Measurements from ENCODE around the gene WRAP73. TPM values are rescaled to one million over a fixed set of nuclear protein-coding genes. Genes with fewer than 3 reads are reported as not detected.

The WRAP73 gene
- polyA plus RNA-seq, 4 donors, result 16.2 to 36.9 (median 29.3) TPM

DNA sequence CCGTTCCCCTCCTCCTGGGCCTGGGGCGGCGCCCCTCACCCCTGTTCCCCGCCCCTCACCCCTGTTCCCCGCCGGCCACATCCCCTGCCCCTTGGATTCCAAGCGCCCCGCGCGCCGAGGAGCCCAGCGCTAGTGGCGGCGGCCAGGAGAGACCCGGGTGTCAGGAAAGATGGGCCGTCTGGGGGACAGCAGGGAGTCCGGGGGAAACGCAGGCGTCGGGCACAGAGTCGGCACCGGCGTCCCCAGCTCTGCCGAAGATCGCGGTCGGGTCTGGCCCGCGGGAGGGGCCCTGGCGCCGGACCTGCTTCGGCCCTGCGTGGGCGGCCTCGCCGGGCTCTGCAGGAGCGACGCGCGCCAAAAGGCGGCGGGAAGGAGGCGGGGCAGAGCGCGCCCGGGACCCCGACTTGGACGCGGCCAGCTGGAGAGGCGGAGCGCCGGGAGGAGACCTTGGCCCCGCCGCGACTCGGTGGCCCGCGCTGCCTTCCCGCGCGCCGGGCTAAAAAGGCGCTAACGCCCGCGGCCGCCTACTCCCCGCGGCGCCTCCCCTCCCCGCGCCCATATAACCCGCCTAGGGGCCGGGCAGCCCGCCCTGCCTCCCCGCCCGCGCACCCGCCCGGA, 2.1 kb upstream of the WRAP73 start, which contains the start of gene TP73:
TP73 (plus strand) TSS at position 587 of the 618 bp plus-strand sequence. CDS start 29,850 bp downstream, outside the sequence.
- no peaks in the 10 kb centered on the region for H3K9me3 ChIP-seq (ENCODE audit: control insufficient read depth in 2 of 2, insufficient read depth in 1 of 2, low read depth in 1 of 2, low read length in 1 of 2)
- H3K27me3 ChIP-seq (ENCODE audit: control insufficient read depth in 3 of 3, insufficient read depth in 3 of 3, low read length in 3 of 3), result peaks cover 15 to 58% (median 25%) of the 10 kb centered on the region in 3 donors
- FAIRE-seq, result no peak
- peaks cover 0 to 4% (median 0%) of the 10 kb centered on the region in 3 donors for H3K36me3 ChIP-seq (ENCODE audit: control insufficient read depth in 3 of 3, insufficient read depth in 2 of 3, low read depth in 1 of 3, low read length in 3 of 3)
- DNase-seq, result peak in 1 of 2 donors; percentile 36
- peak within 1 kb of the TSS in 1 of 3 donors; percentile 47 for H3K4me3 ChIP-seq (ENCODE audit: low read depth in 1 of 3, low read length in 3 of 3)
- H3K27ac ChIP-seq (ENCODE audit: low read depth in 1 of 3, low read length in 2 of 3), result no peak within 1 kb of the TSS
- peaks cover 0 to 16% (median 3%) of the 10 kb centered on the region in 3 donors for H3K4me1 ChIP-seq (ENCODE audit: control insufficient read depth in 3 of 3, insufficient read depth in 2 of 3, low read depth in 1 of 3, low read length in 2 of 3)
- WGBS, 3 donors, result 1 to 2% (median 1%) methylated on average over 28 to 80 of the region's 80 CpGs

DNA sequence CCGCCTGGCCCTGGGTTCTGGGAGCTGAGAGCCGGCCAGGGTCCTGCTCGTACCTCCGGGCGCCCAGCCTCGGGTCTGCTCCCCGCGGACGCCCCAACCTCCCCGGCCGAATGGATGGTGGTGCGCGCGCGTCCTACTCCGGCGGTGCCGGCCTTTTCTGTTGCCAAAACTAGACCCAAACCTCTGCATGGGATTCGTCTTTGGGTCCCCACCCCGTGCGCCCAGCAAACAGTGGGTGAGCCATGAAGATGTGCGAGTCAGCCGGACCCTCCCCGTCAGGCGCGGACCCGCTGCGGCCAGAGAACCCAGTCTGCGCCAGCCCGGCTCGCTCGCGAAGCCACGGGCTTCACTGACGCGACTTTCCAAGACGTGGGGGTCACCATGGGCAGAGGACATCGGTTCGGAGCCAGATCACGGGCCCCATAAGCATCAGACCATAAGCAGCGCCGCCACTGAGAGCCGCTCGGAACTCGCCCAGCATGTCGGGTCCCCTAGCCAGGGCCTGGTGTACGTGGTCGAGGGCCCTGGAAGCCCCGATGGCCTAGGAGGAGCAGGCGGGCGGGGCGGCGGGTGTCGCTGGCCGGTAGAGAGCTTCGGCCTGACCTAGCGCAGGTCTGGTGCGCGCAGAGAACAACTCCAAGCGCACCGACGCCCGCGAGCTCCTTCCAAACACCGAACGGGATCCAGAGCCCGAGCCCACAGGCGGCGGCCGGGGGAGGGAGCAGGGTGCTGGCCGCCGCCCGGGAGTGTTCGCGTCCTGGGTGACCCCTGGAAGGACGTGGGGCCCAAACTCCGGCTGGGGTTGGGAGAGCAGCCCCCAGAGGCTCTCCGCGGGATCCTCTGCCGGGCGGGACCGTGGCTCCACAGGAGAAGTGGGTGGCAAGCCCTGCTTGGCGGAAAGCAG, 1.4 kb upstream of the WRAP73 start:
- Histone ChIP-seq H3K36me3 (ENCODE audit: control insufficient read depth in 3 of 3, insufficient read depth in 2 of 3, low read depth in 1 of 3, low read length in 3 of 3) (peaks cover 0 to 9% (median 2%) of the 10 kb centered on the region in 3 donors), H3K4me3 (ENCODE audit: low read depth in 1 of 3, low read length in 3 of 3) (peak overlapping the region in 1 of 3 donors; percentile 7), H3K27ac (ENCODE audit: low read depth in 1 of 3, low read length in 2 of 3) (no peak overlapping the region), H3K4me1 (ENCODE audit: control insufficient read depth in 3 of 3, insufficient read depth in 2 of 3, low read depth in 1 of 3, low read length in 2 of 3) (peaks cover 0 to 16% (median 3%) of the 10 kb centered on the region in 3 donors), H3K27me3 (ENCODE audit: control insufficient read depth in 3 of 3, insufficient read depth in 3 of 3, low read length in 3 of 3) (peaks cover 15 to 50% (median 25%) of the 10 kb centered on the region in 3 donors), H3K9me3 (ENCODE audit: control insufficient read depth in 2 of 2, insufficient read depth in 1 of 2, low read depth in 1 of 2, low read length in 1 of 2) (no peaks in the 10 kb centered on the region)
- WGBS, 3 donors, result 6 to 12% (median 12%) methylated on average over 70 to 83 of the region's 83 CpGs
- no peak for FAIRE-seq
- DNase-seq, result peak in 1 of 2 donors; percentile 51

DNA sequence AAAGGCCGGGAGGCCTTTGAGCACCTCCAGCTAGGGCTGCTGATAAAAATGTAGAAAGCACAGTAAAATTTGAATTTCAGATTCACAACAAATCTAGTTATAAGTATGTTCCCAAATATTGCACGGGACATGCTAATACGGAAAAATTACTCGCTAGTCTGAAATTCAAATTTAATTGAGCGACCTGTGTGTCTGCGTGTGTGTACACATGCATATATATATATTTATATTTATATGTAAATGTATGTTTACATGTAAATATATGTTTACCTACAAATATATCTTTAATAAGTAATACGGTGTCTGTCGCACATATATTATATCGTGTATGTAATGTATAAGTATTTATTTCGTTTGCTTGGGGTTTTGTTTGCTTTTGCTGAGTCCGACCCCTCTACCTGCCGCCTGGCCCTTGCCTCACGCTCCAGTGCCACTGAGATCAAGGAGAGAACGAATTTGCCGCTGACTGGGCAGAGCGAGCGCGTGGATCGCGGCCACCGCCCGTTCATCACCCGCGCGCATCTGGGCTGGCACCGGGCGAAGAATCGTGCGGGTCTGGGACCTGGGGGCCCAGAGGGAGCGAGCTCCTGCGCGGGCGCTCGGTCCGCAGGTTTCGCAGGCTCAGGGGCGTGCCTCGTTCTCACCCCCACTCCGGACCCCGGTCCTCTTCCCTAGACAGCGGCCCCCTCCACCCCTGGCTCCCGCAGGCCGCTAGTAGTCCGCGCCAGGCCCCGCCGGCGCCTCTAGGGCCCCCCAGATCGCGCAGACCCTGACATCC, 534 bp upstream of the WRAP73 start:
- DNase-seq, result no peak
- Histone ChIP-seq H3K9me3 (ENCODE audit: control insufficient read depth in 2 of 2, insufficient read depth in 1 of 2, low read depth in 1 of 2, low read length in 1 of 2) (no peaks in the 10 kb centered on the region), H3K4me1 (ENCODE audit: control insufficient read depth in 3 of 3, insufficient read depth in 2 of 3, low read depth in 1 of 3, low read length in 2 of 3) (peaks cover 0 to 16% (median 3%) of the 10 kb centered on the region in 3 donors), H3K36me3 (ENCODE audit: control insufficient read depth in 3 of 3, insufficient read depth in 2 of 3, low read depth in 1 of 3, low read length in 3 of 3) (peaks cover 0 to 14% (median 2%) of the 10 kb centered on the region in 3 donors), H3K27me3 (ENCODE audit: control insufficient read depth in 3 of 3, insufficient read depth in 3 of 3, low read length in 3 of 3) (peaks cover 15 to 48% (median 25%) of the 10 kb centered on the region in 3 donors), H3K4me3 (ENCODE audit: low read depth in 1 of 3, low read length in 3 of 3) (no peak overlapping the region), H3K27ac (ENCODE audit: low read depth in 1 of 3, low read length in 2 of 3) (no peak overlapping the region)
- no peak for FAIRE-seq
- 9 to 14% (median 14%) methylated on average over 45 to 50 of the region's 50 CpGs for WGBS, 3 donors

DNA sequence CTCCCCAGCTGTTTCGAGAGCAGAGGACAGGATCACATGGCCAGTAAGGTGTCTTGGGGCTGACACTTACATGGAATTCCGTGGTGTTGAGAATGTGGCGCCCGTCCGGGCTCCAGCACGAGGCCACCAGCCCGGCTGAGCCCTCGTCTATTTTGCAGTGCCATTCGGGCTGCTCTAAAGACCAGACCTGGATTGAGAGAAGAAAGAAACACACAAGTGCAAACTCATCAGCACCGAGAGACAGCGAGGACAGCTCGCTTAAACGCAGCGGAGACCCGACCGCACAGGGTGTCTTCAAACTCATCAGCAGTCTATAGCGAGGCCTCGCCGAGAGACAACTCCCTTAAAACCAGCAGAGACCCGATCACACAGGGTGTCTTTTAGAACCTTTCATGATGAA, 3.3 kb downstream of the WRAP73 start:
- WGBS, 3 donors, result 96 to 98% (median 97%) methylated on average over 20 of the region's 20 CpGs
- Histone ChIP-seq H3K9me3 (ENCODE audit: control insufficient read depth in 2 of 2, insufficient read depth in 1 of 2, low read depth in 1 of 2, low read length in 1 of 2) (no peaks in the 10 kb centered on the region), H3K36me3 (ENCODE audit: control insufficient read depth in 3 of 3, insufficient read depth in 2 of 3, low read depth in 1 of 3, low read length in 3 of 3) (peaks cover 2 to 30% (median 3%) of the 10 kb centered on the region in 3 donors), H3K27ac (ENCODE audit: low read depth in 1 of 3, low read length in 2 of 3) (no peak overlapping the region), H3K4me1 (ENCODE audit: control insufficient read depth in 3 of 3, insufficient read depth in 2 of 3, low read depth in 1 of 3, low read length in 2 of 3) (peaks cover 0 to 10% (median 3%) of the 10 kb centered on the region in 3 donors), H3K27me3 (ENCODE audit: control insufficient read depth in 3 of 3, insufficient read depth in 3 of 3, low read length in 3 of 3) (peaks cover 1 to 17% (median 11%) of the 10 kb centered on the region in 3 donors), H3K4me3 (ENCODE audit: low read depth in 1 of 3, low read length in 3 of 3) (no peak overlapping the region)
- FAIRE-seq (no peak), DNase-seq (no peak)

DNA sequence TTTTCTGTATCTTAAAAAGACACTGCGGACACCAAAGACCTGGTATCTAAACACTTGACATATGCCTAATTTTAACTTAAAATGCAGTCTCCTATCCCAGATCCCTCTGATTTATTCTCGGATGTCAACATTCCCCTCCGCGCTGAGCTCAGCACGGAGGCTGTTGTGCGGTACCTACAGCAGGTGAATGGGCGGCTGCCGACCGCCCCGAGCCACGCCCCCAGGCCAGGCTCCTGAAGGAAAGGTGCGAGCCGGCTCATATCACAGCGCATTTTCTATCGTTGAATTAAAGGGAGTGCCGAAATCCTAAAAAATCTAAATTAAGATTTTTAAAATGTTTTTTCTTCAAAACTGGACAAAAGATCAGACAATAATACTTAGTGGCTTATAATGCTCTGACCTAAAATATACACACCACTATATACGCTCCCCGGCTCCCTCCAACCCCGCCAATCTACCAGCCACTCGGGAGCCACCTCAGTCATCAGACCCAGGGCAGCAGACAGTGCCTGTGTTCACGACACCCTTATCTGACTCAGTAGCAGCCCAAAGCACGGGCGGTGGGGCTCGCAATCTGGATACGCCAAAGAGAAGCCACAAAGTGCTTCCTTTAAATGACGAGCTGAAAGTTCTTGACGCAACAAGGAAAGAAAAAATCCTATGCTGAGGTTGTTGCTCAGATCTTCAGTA, 4.1 kb downstream of the WRAP73 start:
- 95 to 97% (median 95%) methylated on average over 27 of the region's 27 CpGs for WGBS, 3 donors
- FAIRE-seq (no peak), DNase-seq (no peak)
- Histone ChIP-seq H3K4me1 (ENCODE audit: control insufficient read depth in 3 of 3, insufficient read depth in 2 of 3, low read depth in 1 of 3, low read length in 2 of 3) (peaks cover 0 to 6% (median 3%) of the 10 kb centered on the region in 3 donors), H3K36me3 (ENCODE audit: control insufficient read depth in 3 of 3, insufficient read depth in 2 of 3, low read depth in 1 of 3, low read length in 3 of 3) (peaks cover 2 to 35% (median 3%) of the 10 kb centered on the region in 3 donors), H3K27me3 (ENCODE audit: control insufficient read depth in 3 of 3, insufficient read depth in 3 of 3, low read length in 3 of 3) (peaks cover 0 to 9% (median 4%) of the 10 kb centered on the region in 3 donors), H3K27ac (ENCODE audit: low read depth in 1 of 3, low read length in 2 of 3) (no peak overlapping the region), H3K9me3 (ENCODE audit: control insufficient read depth in 2 of 2, insufficient read depth in 1 of 2, low read depth in 1 of 2, low read length in 1 of 2) (no peaks in the 10 kb centered on the region), H3K4me3 (ENCODE audit: low read depth in 1 of 3, low read length in 3 of 3) (no peak overlapping the region)

DNA sequence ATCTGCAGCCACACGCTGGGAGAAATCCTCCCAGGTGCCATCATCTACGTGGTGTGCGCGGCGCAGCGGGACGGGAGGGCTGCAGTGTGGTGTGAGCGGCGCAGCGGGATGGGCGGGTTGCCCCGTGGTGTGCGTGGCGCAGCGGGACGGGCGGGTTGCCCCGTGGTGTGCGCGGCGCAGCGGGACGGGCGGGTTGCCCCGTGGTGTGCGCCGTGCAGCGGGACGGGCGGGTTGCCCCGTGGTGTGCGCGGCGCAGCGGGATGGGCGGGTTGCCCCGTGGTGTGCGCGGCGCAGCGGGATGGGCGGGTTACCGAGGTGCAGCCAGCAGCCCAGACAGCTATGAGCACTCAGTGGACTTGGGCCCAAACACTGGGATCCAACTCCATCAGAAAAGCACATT, 4.7 kb downstream of the WRAP73 start:
- Histone ChIP-seq H3K27me3 (ENCODE audit: control insufficient read depth in 3 of 3, insufficient read depth in 3 of 3, low read length in 3 of 3) (peaks cover 0 to 3% (median 0%) of the 10 kb centered on the region in 3 donors), H3K27ac (ENCODE audit: low read depth in 1 of 3, low read length in 2 of 3) (no peak overlapping the region), H3K36me3 (ENCODE audit: control insufficient read depth in 3 of 3, insufficient read depth in 2 of 3, low read depth in 1 of 3, low read length in 3 of 3) (peaks cover 3 to 39% (median 4%) of the 10 kb centered on the region in 3 donors), H3K4me1 (ENCODE audit: control insufficient read depth in 3 of 3, insufficient read depth in 2 of 3, low read depth in 1 of 3, low read length in 2 of 3) (peaks cover 0 to 6% (median 3%) of the 10 kb centered on the region in 3 donors), H3K4me3 (ENCODE audit: low read depth in 1 of 3, low read length in 3 of 3) (no peak overlapping the region), H3K9me3 (ENCODE audit: control insufficient read depth in 2 of 2, insufficient read depth in 1 of 2, low read depth in 1 of 2, low read length in 1 of 2) (no peaks in the 10 kb centered on the region)
- 95 to 97% (median 96%) methylated on average over 39 to 43 of the region's 43 CpGs for WGBS, 3 donors
- FAIRE-seq, result no peak
- DNase-seq, result no peak

DNA sequence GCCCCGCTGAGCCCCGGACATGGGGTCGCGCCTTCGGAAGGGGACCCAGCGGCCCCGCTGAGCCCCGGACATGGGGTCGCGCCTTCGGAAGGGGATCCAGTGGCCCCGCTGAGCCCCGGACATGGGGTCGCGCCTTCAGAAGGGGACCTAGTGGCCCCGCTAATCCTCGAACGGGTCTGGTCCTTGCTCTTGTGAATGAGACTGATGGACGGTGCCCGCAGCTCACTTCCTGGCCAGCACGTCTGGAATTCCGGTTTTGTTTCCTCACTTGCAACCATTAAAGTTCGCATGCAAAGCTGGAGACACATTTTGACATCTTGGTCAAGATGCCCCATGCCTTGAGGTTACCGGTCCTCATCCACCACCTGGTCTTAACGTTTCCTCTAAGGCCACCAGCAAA, 5.6 kb downstream of the WRAP73 start:
- DNase-seq (no peak), FAIRE-seq (no peak)
- no peaks in the 10 kb centered on the region for H3K27me3 ChIP-seq (ENCODE audit: control insufficient read depth in 3 of 3, insufficient read depth in 3 of 3, low read length in 3 of 3)
- no peak overlapping the region for H3K27ac ChIP-seq (ENCODE audit: low read depth in 1 of 3, low read length in 2 of 3)
- 91 to 96% (median 92%) methylated on average over 18 to 22 of the region's 25 CpGs for WGBS, 3 donors
- peaks cover 3 to 48% (median 4%) of the 10 kb centered on the region in 3 donors for H3K36me3 ChIP-seq (ENCODE audit: control insufficient read depth in 3 of 3, insufficient read depth in 2 of 3, low read depth in 1 of 3, low read length in 3 of 3)
- no peak overlapping the region for H3K4me3 ChIP-seq (ENCODE audit: low read depth in 1 of 3, low read length in 3 of 3)
- peaks cover 0 to 3% (median 3%) of the 10 kb centered on the region in 3 donors for H3K4me1 ChIP-seq (ENCODE audit: control insufficient read depth in 3 of 3, insufficient read depth in 2 of 3, low read depth in 1 of 3, low read length in 2 of 3)
- no peaks in the 10 kb centered on the region for H3K9me3 ChIP-seq (ENCODE audit: control insufficient read depth in 2 of 2, insufficient read depth in 1 of 2, low read depth in 1 of 2, low read length in 1 of 2)
